H1 (cell line): ENCODE data around the gene TPSD1. TPM values are rescaled to one million over a fixed set of nuclear protein-coding genes. Genes with fewer than 3 reads are reported as not detected.
"Not testable (repeated sequence)": the region's sequence is repeated elsewhere in the genome, so short reads cannot be mapped to it uniquely, and the experiment has no call there.

Experiments
- CTCF ChIA-PET: fragments of 300-600 bp; sonication (Branson Sonifier 250); formaldehyde crosslinking; loops from one replicate; lab custom pipeline; 2021; ENCODE audit not compliant: partially characterized antibody; lab: Charles Lee
- POLR2A ChIA-PET: fragments of 300-600 bp; sonication (Branson Sonifier 250); formaldehyde crosslinking; loops from one replicate; lab custom pipeline; 2021; ENCODE audit warnings: inconsistent platforms; ENCODE audit not compliant: partially characterized antibody; lab: Charles Lee
- DNase-seq, 2 experiments: peaks; one replicate each; pipeline versions ENCODE4 v3.0.0 to v3.0.0-alpha.2; 2010 to 2022; ENCODE audit warnings: low spot score in 2 of 2, low read depth in 1 of 2, mixed read lengths in 1 of 2
- FAIRE-seq: peaks from 2 replicates; lab custom pipeline; 2011; peaks lifted over from hg19 to GRCh38; lab: Jason Lieb, UNC
- H2AFZ ChIP-seq: 2 replicates; pipeline ENCODE4 v1.8.1; 2012; ENCODE audit warnings: low read length, inconsistent platforms
- H2AK5ac ChIP-seq: 2 replicates; pipeline ENCODE4 v1.6.1; 2013; ENCODE audit warnings: low read depth, low read length
- H2BK120ac ChIP-seq: replicated peaks from 2 replicates; pipeline ENCODE3; 2013; ENCODE audit warnings: low read depth, low read length, inconsistent platforms
- H2BK12ac ChIP-seq: 2 replicates; pipeline ENCODE4 v1.6.1; 2013; ENCODE audit warnings: low read depth, low read length
- H2BK15ac ChIP-seq: 2 replicates; pipeline ENCODE4 v1.6.1; 2013; ENCODE audit warnings: low read length
- H2BK20ac ChIP-seq: 2 replicates; pipeline ENCODE4 v1.6.1; 2013; ENCODE audit warnings: low read length
- H2BK5ac ChIP-seq: 2 replicates; pipeline ENCODE4 v1.6.1; 2013; ENCODE audit warnings: low read depth, low read length
- H3K14ac ChIP-seq: 2 replicates; pipeline ENCODE4 v1.6.1; 2013; ENCODE audit warnings: inconsistent platforms; ENCODE audit not compliant: insufficient read length
- H3K18ac ChIP-seq: 2 replicates; pipeline ENCODE4 v1.6.1; 2013; ENCODE audit warnings: low read length; ENCODE audit errors: extremely low read depth
- H3K23ac ChIP-seq: 2 replicates; pipeline ENCODE4 v1.6.1; 2013; ENCODE audit warnings: inconsistent platforms; ENCODE audit not compliant: insufficient read length
- H3K23me2 ChIP-seq: 2 replicates; pipeline ENCODE4 v1.6.1; 2013; ENCODE audit warnings: low read depth, low read length
- H3K27ac ChIP-seq: 2 replicates; pipeline ENCODE4 v1.6.1; 2011; ENCODE audit warnings: low read depth, low read length, inconsistent platforms
- H3K27me3 ChIP-seq, 4 experiments: replicated peaks in 1 of 4; 1 replicate in 1 of 4; 2 replicates in 3 of 4; pipeline versions ENCODE4 v1.6.1 to v1.8.1; 2011 to 2013; ENCODE audit warnings: low read length in 3 of 4, mild to moderate bottlenecking in 3 of 4, inconsistent platforms in 2 of 4, mixed read lengths in 2 of 4, moderate library complexity in 1 of 4; ENCODE audit not compliant: control insufficient read depth in 3 of 4, insufficient read depth in 3 of 4; ENCODE audit errors: extremely low read depth in 1 of 4
- H3K36me3 ChIP-seq, 4 experiments: 2 replicates each; pipeline versions ENCODE4 v1.6.1 to v1.8.1; 2011 to 2013; ENCODE audit warnings: mild to moderate bottlenecking in 4 of 4, low read length in 3 of 4, moderate library complexity in 2 of 4, control low read depth in 1 of 4, inconsistent platforms in 1 of 4; ENCODE audit not compliant: insufficient read depth in 4 of 4, control insufficient read depth in 2 of 4
- H3K4ac ChIP-seq: replicated peaks from 2 replicates; pipeline ENCODE3; 2013; ENCODE audit warnings: low read length, low read depth, mixed read lengths, inconsistent platforms; ENCODE audit not compliant: insufficient read length
- H3K4me1 ChIP-seq, 4 experiments: replicated peaks in 1 of 4; 1 replicate in 1 of 4; 2 replicates in 3 of 4; pipeline versions ENCODE4 v1.6.1 to v1.8.1; 2011 to 2013; ENCODE audit warnings: low read length in 3 of 4, inconsistent platforms in 2 of 4, mixed read lengths in 1 of 4; ENCODE audit not compliant: insufficient read depth in 4 of 4, control insufficient read depth in 3 of 4
- H3K4me2 ChIP-seq, 2 experiments: 2 replicates each; pipeline versions ENCODE4 v1.6.1 to v1.8.1; 2011 to 2013; ENCODE audit warnings: low read depth in 2 of 2, low read length in 2 of 2, control low read depth in 1 of 2, inconsistent platforms in 1 of 2, mild to moderate bottlenecking in 1 of 2; ENCODE audit not compliant: insufficient read depth in 1 of 2
- H3K4me3 ChIP-seq, 4 experiments: fragments of 200-600, 300-600 bp in 1 of 4; sonication (generic), shearing (Covaris generic), sonication (Bioruptor Twin) in 1 of 4; 2 replicates each; pipeline versions ENCODE4 v1.5.1 to v1.8.1; 2011 to 2016; ENCODE audit warnings: low read length in 4 of 4, low read depth in 3 of 4, control low read depth in 2 of 4, inconsistent platforms in 2 of 4, mild to moderate bottlenecking in 2 of 4, mixed read lengths in 1 of 4, moderate library complexity in 1 of 4; ENCODE audit not compliant: insufficient read depth in 2 of 4; ENCODE audit errors: extremely low read depth in 1 of 4
- H3K56ac ChIP-seq: replicated peaks from 2 replicates; pipeline ENCODE3; 2013; ENCODE audit warnings: low read depth, mild to moderate bottlenecking, mixed read lengths, low read length, inconsistent platforms; ENCODE audit not compliant: insufficient read length
- H3K79me1 ChIP-seq: 2 replicates; pipeline ENCODE4 v1.6.1; 2013; ENCODE audit warnings: low read depth, low read length, control low read depth
- H3K79me2 ChIP-seq, 2 experiments: 2 replicates each; pipeline versions ENCODE4 v1.6.1 to v1.8.1; 2012 to 2013; ENCODE audit warnings: low read length in 2 of 2, mild to moderate bottlenecking in 2 of 2, inconsistent platforms in 1 of 2; ENCODE audit not compliant: insufficient read depth in 2 of 2, control insufficient read depth in 1 of 2
- H3K9ac ChIP-seq, 4 experiments: replicated peaks in 1 of 4; 1 replicate in 1 of 4; 2 replicates in 3 of 4; pipeline versions ENCODE4 v1.6.1 to v1.8.1; 2011 to 2013; ENCODE audit warnings: low read depth in 3 of 4, low read length in 3 of 4, control low read depth in 2 of 4, mild to moderate bottlenecking in 2 of 4, moderate library complexity in 2 of 4, inconsistent platforms in 1 of 4; ENCODE audit errors: extremely low read depth in 1 of 4
- H3K9me3 ChIP-seq, 2 experiments: 2 replicates each; pipeline versions ENCODE4 v1.6.1 to v1.8.1; 2012 to 2013; ENCODE audit warnings: mild to moderate bottlenecking in 2 of 2, moderate library complexity in 2 of 2, control low read depth in 1 of 2, inconsistent platforms in 1 of 2, low read depth in 1 of 2, low read length in 1 of 2, mixed read lengths in 1 of 2; ENCODE audit not compliant: insufficient read depth in 2 of 2
- H4K20me1 ChIP-seq, 2 experiments: replicated peaks in 1 of 2; 2 replicates each; pipeline versions ENCODE3 to v1.8.1; 2011 to 2013; ENCODE audit warnings: inconsistent platforms in 2 of 2, low read length in 2 of 2, mild to moderate bottlenecking in 1 of 2; ENCODE audit not compliant: insufficient read depth in 2 of 2, control insufficient read depth in 1 of 2
- H4K5ac ChIP-seq: 2 replicates; pipeline ENCODE4 v1.6.1; 2013; ENCODE audit warnings: low read length, low read depth, mixed read lengths, inconsistent platforms; ENCODE audit not compliant: insufficient read length
- H4K8ac ChIP-seq: 2 replicates; pipeline ENCODE4 v1.8.0; 2013; ENCODE audit warnings: mild to moderate bottlenecking, moderate library complexity, low read length, inconsistent platforms; ENCODE audit not compliant: insufficient read depth; ENCODE audit errors: extremely low read depth
- H4K91ac ChIP-seq: replicated peaks from 2 replicates; pipeline ENCODE3; 2013; ENCODE audit warnings: low read length, mixed read lengths, inconsistent platforms; ENCODE audit not compliant: insufficient read length
- WGBS, 2 experiments: shearing (Covaris generic) in 1 of 2; methylation state at CpG; one replicate each; pipeline versions ENCODE4 v1.1.6 to v1.1.7; 2013 to 2015; ENCODE audit warnings: low lambda C conversion rate in 2 of 2, mixed read lengths in 2 of 2, inconsistent platforms in 1 of 2, low coverage in 1 of 2, missing lambda C conversion rate in 1 of 2; ENCODE audit not compliant: insufficient replicate concordance in 2 of 2, insufficient coverage in 1 of 2, insufficient read length in 1 of 2; ENCODE audit errors: extremely low coverage in 1 of 2, missing lambda C conversion rate in 1 of 2; 5-methylcytosine and 5-hydroxymethylcytosine counted together
- polyA plus RNA-seq, 7 experiments: library from polyadenylated mRNA; depleted of rRNA in 3 of 7; stranded (reverse) in 5 of 7; unstranded in 2 of 7; fragments of >200 nt in 5 of 7; fragments of 200-250 nt in 2 of 7; gene quantifications; 1 replicate in 5 of 7; 2 replicates in 1 of 7; 4 replicates in 1 of 7; pipeline versions ENCODE4 v1.2.1 to v1.2.3, GENCODE V29; 2011 to 2013; ENCODE audit warnings: missing spikeins in 2 of 7, mixed read lengths in 2 of 7
- total RNA-seq: library from RNA; stranded (reverse); fragmentation: NEBNext Ultra II Directional; extraction: Animal tissue kit (Norgen Biotek cat#: 25700); gene quantifications from 2 replicates; pipeline ENCODE4 v1.2.1, GENCODE V29; 2021

TPSD1 gene
- total and polyA plus RNA-seq, 2 of the 8 experiments (the other 6 are each of a cell fraction or from before 2014, with no cell fraction given), result 0.26 TPM; not detected in 1

- CTCF ChIA-PET, result interaction anchor here (0.8 kb wide), 1 partner anchor 24 kb away, joined by 3 read pairs; no protein-coding TSS in a partner anchor
These were observed 13.5 kb downstream of the TPSD1 start for GRCh38 chr16:1269418-1269817.

More at GRCh38 chr16:1269418-1269817, 13.5 kb downstream of the TPSD1 start:
- H3K9me3 ChIP-seq, H4K20me1 ChIP-seq, H2AFZ ChIP-seq, FAIRE-seq, H3K23me2 ChIP-seq, H2BK120ac ChIP-seq, H3K36me3 ChIP-seq, H4K5ac ChIP-seq, H3K79me1 ChIP-seq, H2BK20ac ChIP-seq, H3K4me3 ChIP-seq, DNase-seq, H2BK15ac ChIP-seq, H3K27ac ChIP-seq, H3K27me3 ChIP-seq, H3K18ac ChIP-seq, H3K4me1 ChIP-seq, H2AK5ac ChIP-seq, H3K56ac ChIP-seq, H3K9ac ChIP-seq, H2BK12ac ChIP-seq, H3K23ac ChIP-seq, H4K8ac ChIP-seq, H3K4ac ChIP-seq, POLR2A ChIA-PET, H4K91ac ChIP-seq, H2BK5ac ChIP-seq, H3K79me2 ChIP-seq, H3K14ac ChIP-seq: not testable (repeated sequence)
- WGBS, 2 experiments, result 94% methylated on average over 7 of the region's 7 CpGs; no CpG with 5 or more reads in 1 of the 2 experiments
- 0 out of 4 replicates have a peak overlapping the region, but pooled peaks of 1 of the 2 experiments have one; percentile 48 for H3K4me2 ChIP-seq
